NB4 (cell line): Measurements from ENCODE around the gene GAL3ST1.

ENCODE experiments used
- CTCF ChIP-seq: IDR thresholded peaks from one replicate; pipeline ENCODE4 v1.5.1; 2012; ENCODE audit warnings: low read depth, low read length
- POLR2A ChIP-seq: IDR thresholded peaks from 2 replicates; pipeline ENCODE4 v1.6.1; 2011; ENCODE audit warnings: mild to moderate bottlenecking; ENCODE audit not compliant: insufficient read length; ENCODE audit errors: extremely low read depth

GRCh38 chr22:30546616-30547015 lies 27.8 kb downstream of the GAL3ST1 start, which contains the start of gene SEC14L6:
- TF ChIP-seq CTCF, result no peak
- no peak for TF ChIP-seq POLR2A
